Suprapubic skin (tissue), 4 donors: Measurements from ENCODE around the gene RMDN2. TPM values are rescaled to one million over a fixed set of nuclear protein-coding genes. Genes with fewer than 3 reads are reported as not detected.

Source experiments
- DNase-seq, 2 donors: peaks; one replicate each; pipeline ENCODE4 v3.0.0-alpha.2; 2019; ENCODE audit warnings: low spot score in 2 of 2
- H3K27ac ChIP-seq: fragments of 200-600 bp; sonication (generic); one replicate; pipeline ENCODE4 v1.5.1; 2019
- H3K27me3 ChIP-seq: fragments of 200-600 bp; sonication (generic); one replicate; pipeline ENCODE4 v1.5.1; 2019
- H3K36me3 ChIP-seq: fragments of 200-600 bp; sonication (generic); one replicate; pipeline ENCODE4 v1.5.1; 2019
- H3K4me1 ChIP-seq: fragments of 200-600 bp; sonication (generic); one replicate; pipeline ENCODE4 v1.5.1; 2019
- H3K4me3 ChIP-seq: fragments of 200-600 bp; sonication (generic); one replicate; pipeline ENCODE4 v1.5.1; 2019; ENCODE audit warnings: mild to moderate bottlenecking
- H3K9me3 ChIP-seq: fragments of 200-600 bp; sonication (generic); one replicate; pipeline ENCODE4 v1.5.1; 2019
- EP300 ChIP-seq: sonication (generic); formaldehyde crosslinking; IDR thresholded peaks from one replicate; pipeline ENCODE4 v1.6.1; 2017; ENCODE audit warnings: antibody characterized with exemption
- POLR2A ChIP-seq, 2 donors: fragments of 450-650 bp; IDR thresholded peaks; one replicate each; pipeline ENCODE4 v1.6.1; 2017; ENCODE audit warnings: antibody characterized with exemption in 2 of 2, mild to moderate bottlenecking in 2 of 2, moderate library complexity in 2 of 2
- POLR2AphosphoS5 ChIP-seq, 3 donors: sonication (generic); formaldehyde crosslinking; IDR thresholded peaks; one replicate each; pipeline ENCODE4 v1.6.1; 2017; ENCODE audit warnings: antibody characterized with exemption in 3 of 3
- WGBS: methylation state at CpG from one replicate; pipeline ENCODE4 v1.1.5; 2018; 5-methylcytosine and 5-hydroxymethylcytosine counted together
- total RNA-seq, 4 donors: library from RNA; depleted of rRNA; stranded (reverse); fragments of >200 nt; gene quantifications; one replicate each; pipeline ENCODE4 v1.1.0, GENCODE V29; 2016
- TF ChIP-seq, protein P1 (sequence below), 2 donors: fragments of 200-600 bp in 1 of 2; fragments of 450-650 bp in 1 of 2; sonication (generic) in 1 of 2; IDR thresholded peaks; one replicate each; pipeline ENCODE4 v1.5.1; 2016 to 2019; ENCODE audit warnings: antibody characterized with exemption in 2 of 2, mild to moderate bottlenecking in 1 of 2, moderate library complexity in 1 of 2

Gene RMDN2
- total RNA-seq, 4 donors from 2014 or later, result 4.1 to 6.3 (median 5.0) TPM

DNA sequence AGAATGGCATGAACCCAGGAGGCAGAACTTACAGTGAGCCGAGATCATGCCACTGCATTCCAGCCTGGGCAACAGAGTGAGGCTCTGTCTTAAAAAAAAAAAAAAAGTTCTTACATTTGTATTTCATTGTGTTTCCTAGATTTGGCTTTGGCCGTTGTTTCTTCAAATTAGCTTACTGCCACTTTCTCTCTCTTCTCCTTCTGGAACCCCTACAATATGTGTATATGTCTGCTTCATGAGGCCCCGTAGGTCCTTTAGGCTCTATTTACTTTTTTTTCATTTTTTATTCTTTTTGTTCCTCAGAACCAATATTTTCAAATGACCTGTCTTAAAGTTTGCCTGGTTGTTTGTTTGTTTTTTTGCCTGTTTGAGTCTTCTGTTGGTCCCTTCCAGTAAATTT is 41.2 kb downstream of the RMDN2 start:
- no peak for TF ChIP-seq POLR2A (IDR thresholded peaks at IDR 0.05)
- TF ChIP-seq, protein P1, sequence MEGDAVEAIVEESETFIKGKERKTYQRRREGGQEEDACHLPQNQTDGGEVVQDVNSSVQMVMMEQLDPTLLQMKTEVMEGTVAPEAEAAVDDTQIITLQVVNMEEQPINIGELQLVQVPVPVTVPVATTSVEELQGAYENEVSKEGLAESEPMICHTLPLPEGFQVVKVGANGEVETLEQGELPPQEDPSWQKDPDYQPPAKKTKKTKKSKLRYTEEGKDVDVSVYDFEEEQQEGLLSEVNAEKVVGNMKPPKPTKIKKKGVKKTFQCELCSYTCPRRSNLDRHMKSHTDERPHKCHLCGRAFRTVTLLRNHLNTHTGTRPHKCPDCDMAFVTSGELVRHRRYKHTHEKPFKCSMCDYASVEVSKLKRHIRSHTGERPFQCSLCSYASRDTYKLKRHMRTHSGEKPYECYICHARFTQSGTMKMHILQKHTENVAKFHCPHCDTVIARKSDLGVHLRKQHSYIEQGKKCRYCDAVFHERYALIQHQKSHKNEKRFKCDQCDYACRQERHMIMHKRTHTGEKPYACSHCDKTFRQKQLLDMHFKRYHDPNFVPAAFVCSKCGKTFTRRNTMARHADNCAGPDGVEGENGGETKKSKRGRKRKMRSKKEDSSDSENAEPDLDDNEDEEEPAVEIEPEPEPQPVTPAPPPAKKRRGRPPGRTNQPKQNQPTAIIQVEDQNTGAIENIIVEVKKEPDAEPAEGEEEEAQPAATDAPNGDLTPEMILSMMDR (IDR thresholded peaks at IDR 0.05), result no peak
- TF ChIP-seq EP300, result no peak
- TF ChIP-seq POLR2AphosphoS5 (IDR thresholded peaks at IDR 0.05), result no peak
- no peak for DNase-seq
- 92% methylated on average over 3 of the region's 3 CpGs for WGBS
- Histone ChIP-seq H3K36me3 (no peaks in the 10 kb centered on the region), H3K9me3 (no peaks in the 10 kb centered on the region), H3K4me3 (no peak overlapping the region), H3K4me1 (no peaks in the 10 kb centered on the region), H3K27me3 (no peaks in the 10 kb centered on the region), H3K27ac (no peak overlapping the region)

DNA sequence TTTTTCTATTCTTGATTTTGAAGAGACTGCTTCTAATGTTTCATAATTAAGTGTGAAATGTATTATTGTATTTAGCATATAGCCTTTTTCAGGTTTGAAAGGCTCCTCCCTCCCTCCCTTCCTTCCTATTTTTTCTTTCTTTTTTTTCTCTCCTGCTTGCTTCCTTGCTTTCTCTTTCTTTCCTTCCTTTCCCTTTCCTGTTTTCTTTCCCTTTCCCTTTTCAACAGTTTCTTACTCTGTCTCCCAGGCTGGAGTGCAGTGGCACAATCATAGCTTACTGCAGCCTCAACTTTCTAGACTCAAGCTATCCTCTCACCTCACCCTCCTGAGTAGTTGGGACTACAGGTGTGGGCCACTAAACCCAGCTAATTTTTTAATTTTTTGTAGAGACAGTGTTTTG is 44.6 kb downstream of the RMDN2 start:
- no peak overlapping the region for H3K4me3 ChIP-seq
- no peaks in the 10 kb centered on the region for H3K27me3 ChIP-seq
- TF ChIP-seq POLR2AphosphoS5 (IDR thresholded peaks at IDR 0.05) (no peak), EP300 (no peak), POLR2A (IDR thresholded peaks at IDR 0.05) (no peak)
- TF ChIP-seq, protein P1 (IDR thresholded peaks at IDR 0.05), result no peak
- no peak overlapping the region for H3K27ac ChIP-seq
- no peaks in the 10 kb centered on the region for H3K4me1 ChIP-seq
- no peaks in the 10 kb centered on the region for H3K36me3 ChIP-seq
- DNase-seq, result no peak
- no peaks in the 10 kb centered on the region for H3K9me3 ChIP-seq

DNA sequence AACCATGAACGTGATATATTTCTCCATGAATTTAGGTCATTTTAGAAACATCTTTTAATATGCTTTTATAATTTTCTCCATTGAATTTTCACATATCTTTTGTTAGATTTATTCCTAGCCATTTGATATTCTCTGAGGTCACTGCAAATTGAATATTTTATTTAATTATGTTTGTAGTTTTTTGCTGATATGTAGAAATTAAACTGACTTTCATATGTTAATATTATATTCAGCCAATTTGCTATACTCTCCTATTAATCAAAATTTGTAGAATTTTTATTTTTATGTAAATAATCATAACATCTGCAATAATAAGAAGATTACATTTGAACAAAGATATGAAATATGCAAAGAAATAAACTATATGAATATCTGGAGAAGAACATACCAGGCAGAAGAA is 46.9 kb downstream of the RMDN2 start:
- H3K27ac ChIP-seq, result no peak overlapping the region
- WGBS, result 96% methylated on average over 1 of the region's 1 CpG
- TF ChIP-seq, protein P1 (IDR thresholded peaks at IDR 0.05), result no peak
- TF ChIP-seq POLR2AphosphoS5 (IDR thresholded peaks at IDR 0.05) (no peak), EP300 (no peak), POLR2A (IDR thresholded peaks at IDR 0.05) (no peak)

DNA sequence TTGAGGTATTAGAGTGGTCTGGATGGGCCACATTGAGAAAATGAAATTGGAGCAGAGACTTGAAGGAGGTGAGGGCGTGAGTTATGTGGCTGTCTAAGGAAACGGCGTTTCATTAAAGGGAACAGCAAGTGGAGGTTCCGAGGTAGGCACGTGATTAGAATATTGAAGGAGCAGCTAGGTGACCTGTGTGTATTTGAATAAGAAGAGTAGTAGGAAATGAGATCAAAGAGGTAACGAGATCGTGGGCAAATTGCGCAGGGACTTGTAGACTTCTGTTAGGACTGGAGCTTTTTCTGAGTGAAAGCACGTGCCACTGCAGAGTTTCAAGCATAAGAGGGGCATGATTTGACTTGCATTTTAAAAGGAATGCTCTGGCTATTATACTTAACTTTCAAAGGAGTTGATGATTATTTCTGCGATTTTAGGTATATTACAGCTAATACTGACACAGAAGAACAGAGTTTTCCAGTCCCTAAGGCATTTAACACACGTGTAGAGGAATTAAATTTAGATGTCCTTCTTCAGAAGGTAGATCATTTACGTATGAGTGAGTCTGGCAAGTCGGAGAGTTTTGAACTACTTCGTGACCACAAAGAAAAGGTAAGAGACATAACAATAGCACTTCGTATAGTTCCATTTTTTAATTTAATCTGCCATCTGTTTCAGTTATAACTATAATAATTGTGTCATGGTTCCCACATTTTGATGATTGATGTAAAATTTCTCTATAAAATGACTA is 48.7 kb downstream of the RMDN2 start:
- H3K27me3 ChIP-seq, result no peaks in the 10 kb centered on the region
- 55% methylated on average over 15 of the region's 15 CpGs for WGBS
- no peak overlapping the region for H3K27ac ChIP-seq
- H3K4me3 ChIP-seq, result no peak overlapping the region
- H3K9me3 ChIP-seq, result no peaks in the 10 kb centered on the region
- no peak for DNase-seq
- no peak for TF ChIP-seq POLR2AphosphoS5 (IDR thresholded peaks at IDR 0.05)
- no peak for TF ChIP-seq POLR2A (IDR thresholded peaks at IDR 0.05)
- TF ChIP-seq, protein P1 (IDR thresholded peaks at IDR 0.05), result no peak
- no peak for TF ChIP-seq EP300
- no peaks in the 10 kb centered on the region for H3K36me3 ChIP-seq
- no peaks in the 10 kb centered on the region for H3K4me1 ChIP-seq

More for the DNA sequence above, 46.9 kb downstream of the RMDN2 start:
- no peak for DNase-seq
- no peaks in the 10 kb centered on the region for H3K9me3 ChIP-seq
- H3K27me3 ChIP-seq, result no peaks in the 10 kb centered on the region
- no peaks in the 10 kb centered on the region for H3K36me3 ChIP-seq
- H3K4me3 ChIP-seq, result no peak overlapping the region
- H3K4me1 ChIP-seq, result no peaks in the 10 kb centered on the region

DNA sequence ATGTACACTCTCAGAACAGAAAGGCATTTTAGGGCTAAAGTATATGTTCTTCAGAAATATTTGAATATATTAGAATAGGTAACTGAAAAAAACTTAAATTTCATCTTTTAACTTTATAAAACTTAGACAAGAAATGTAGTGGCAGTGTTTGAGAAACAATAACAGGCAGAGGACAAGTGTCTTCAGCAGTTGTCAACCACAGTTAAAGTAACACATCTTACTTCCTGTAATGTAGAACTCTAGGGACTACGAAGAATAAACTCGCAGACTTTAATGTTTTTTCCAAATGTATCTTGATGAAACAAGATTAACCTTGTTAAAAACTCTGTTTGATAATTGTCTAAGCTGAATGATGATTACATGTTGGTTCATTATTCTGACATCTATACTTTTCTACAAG is 50.7 kb downstream of the RMDN2 start:
- Histone ChIP-seq H3K4me1 (no peaks in the 10 kb centered on the region), H3K27ac (no peak overlapping the region), H3K27me3 (no peaks in the 10 kb centered on the region), H3K9me3 (no peaks in the 10 kb centered on the region), H3K36me3 (no peaks in the 10 kb centered on the region), H3K4me3 (no peak overlapping the region)
- no peak for DNase-seq
- TF ChIP-seq, protein P1 (IDR thresholded peaks at IDR 0.05), result no peak
- TF ChIP-seq POLR2AphosphoS5 (IDR thresholded peaks at IDR 0.05) (no peak), POLR2A (IDR thresholded peaks at IDR 0.05) (no peak), EP300 (no peak)
- WGBS, result 89% methylated on average over 2 of the region's 2 CpGs
